ENCODE measurements around the gene FMC1.

DNA sequence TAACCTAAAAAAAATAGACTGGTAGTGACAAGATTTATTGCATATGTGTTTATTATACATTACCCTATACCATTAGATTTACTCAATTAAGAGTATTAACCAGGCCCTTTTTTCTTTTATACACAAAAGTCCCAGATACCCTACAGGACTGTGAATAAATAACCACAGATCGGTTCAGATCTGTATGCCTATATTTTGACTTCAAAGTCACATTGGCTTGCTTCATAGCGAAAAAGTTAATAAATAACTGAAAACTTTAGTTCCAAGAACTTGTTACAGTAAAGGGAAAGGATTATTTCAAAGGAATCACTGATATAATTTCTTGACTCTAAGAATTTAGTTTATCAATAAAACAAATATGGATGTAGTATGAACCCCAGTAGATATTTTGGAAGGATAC lies 41.8 kb upstream of the FMC1 start:
- TF ChIP-seq CTCF (IDR thresholded peaks at IDR 0.05) (no peak), EP300 (IDR thresholded peaks at IDR 0.05) (no peak), POLR2AphosphoS5 (IDR thresholded peaks at IDR 0.05) (no peak)
